Measurements from ENCODE around the gene PTPRD. TPM values are rescaled to one million over a fixed set of nuclear protein-coding genes. Genes with fewer than 3 reads are reported as not detected.
A peak's percentile ranks its signal among the peaks of the same experiment; 100 is the strongest.

The PTPRD gene
- total and polyA plus RNA-seq, 2 donors from 2014 or later = 6.4 to 78.9 TPM

DNA sequence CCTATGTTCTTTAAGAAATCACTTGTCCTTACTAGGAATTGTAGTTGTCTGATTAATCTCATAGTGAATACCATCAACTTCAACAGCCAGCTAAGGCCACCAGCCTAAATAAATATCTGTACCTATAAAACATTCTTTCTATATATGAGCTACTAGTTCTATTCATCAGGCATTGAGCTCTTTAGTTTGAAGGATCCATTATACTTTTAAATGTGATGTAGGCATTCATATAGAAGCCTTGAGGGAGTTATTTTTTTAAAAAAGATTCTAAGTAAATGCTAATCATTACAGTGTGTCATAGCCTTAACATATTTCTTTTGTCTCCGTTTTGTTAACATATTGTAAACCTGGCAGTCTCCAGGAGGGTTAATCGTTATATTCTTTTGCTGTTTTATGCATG lies 838.3 kb downstream of the PTPRD start:
- intact Hi-C loops (cut with DNase I) = no loop called here
- Histone ChIP-seq H3K4me1 (ENCODE audit: control insufficient read depth in 2 of 3, insufficient read depth in 2 of 3, low read depth in 1 of 3, low read length in 3 of 3) (peaks cover 0 to 4% (median 0%) of the 10 kb centered on the region in 3 donors), H3K27me3 (ENCODE audit: control insufficient read depth, insufficient read depth, low read length) (no peaks in the 10 kb centered on the region), H3K27ac (ENCODE audit: low read depth in 2 of 2, low read length in 2 of 2) (peak overlapping the region in 1 of 2 donors; percentile 8), H3K4me3 (ENCODE audit: low read length in 3 of 3) (no peak overlapping the region), H3K9ac (ENCODE audit: low read length in 3 of 3) (no peak overlapping the region), H3K36me3 (ENCODE audit: control insufficient read depth in 2 of 3, insufficient read depth in 3 of 3, low read length in 3 of 3) (no peaks in the 10 kb centered on the region), H3K9me3 (ENCODE audit: control insufficient read depth in 2 of 3, insufficient read depth in 1 of 3, low read length in 3 of 3) (no peaks in the 10 kb centered on the region)
- no peak for DNase-seq
- no peak for FAIRE-seq
- TF ChIP-seq, protein P1, sequence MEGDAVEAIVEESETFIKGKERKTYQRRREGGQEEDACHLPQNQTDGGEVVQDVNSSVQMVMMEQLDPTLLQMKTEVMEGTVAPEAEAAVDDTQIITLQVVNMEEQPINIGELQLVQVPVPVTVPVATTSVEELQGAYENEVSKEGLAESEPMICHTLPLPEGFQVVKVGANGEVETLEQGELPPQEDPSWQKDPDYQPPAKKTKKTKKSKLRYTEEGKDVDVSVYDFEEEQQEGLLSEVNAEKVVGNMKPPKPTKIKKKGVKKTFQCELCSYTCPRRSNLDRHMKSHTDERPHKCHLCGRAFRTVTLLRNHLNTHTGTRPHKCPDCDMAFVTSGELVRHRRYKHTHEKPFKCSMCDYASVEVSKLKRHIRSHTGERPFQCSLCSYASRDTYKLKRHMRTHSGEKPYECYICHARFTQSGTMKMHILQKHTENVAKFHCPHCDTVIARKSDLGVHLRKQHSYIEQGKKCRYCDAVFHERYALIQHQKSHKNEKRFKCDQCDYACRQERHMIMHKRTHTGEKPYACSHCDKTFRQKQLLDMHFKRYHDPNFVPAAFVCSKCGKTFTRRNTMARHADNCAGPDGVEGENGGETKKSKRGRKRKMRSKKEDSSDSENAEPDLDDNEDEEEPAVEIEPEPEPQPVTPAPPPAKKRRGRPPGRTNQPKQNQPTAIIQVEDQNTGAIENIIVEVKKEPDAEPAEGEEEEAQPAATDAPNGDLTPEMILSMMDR (IDR thresholded peaks at IDR 0.05; ENCODE audit: borderline replicate concordance, extremely low read depth, insufficient read depth) = no peak

DNA sequence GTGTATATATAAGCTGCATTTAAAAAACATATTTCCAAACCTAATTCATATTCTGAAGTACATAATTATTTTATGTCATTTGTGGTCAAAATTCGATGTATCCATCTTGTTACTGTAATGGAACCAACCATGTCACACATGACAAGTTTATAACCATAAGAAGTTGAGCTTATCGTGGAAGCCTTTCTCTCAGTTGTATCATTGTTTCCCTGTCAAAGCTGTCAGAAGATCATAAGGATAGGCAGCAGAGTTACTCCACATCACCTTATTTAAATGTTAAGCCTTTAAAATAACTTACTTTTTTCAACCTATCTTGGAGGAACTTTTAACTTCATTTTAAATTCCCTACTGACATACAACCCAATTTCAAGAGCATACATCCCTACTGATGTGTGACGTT lies 841.5 kb downstream of the PTPRD start:
- no peaks in the 10 kb centered on the region for H3K27me3 ChIP-seq (ENCODE audit: control insufficient read depth, insufficient read depth, low read length)
- TF ChIP-seq, protein P1 (IDR thresholded peaks at IDR 0.05; ENCODE audit: borderline replicate concordance, extremely low read depth, insufficient read depth) = no peak
- no peak overlapping the region for H3K9ac ChIP-seq (ENCODE audit: low read length in 3 of 3)
- no peaks in the 10 kb centered on the region for H3K36me3 ChIP-seq (ENCODE audit: control insufficient read depth in 2 of 3, insufficient read depth in 3 of 3, low read length in 3 of 3)
- FAIRE-seq (no peak), DNase-seq (no peak)
- H3K4me3 ChIP-seq (ENCODE audit: low read length in 3 of 3) = no peak overlapping the region
- no peaks in the 10 kb centered on the region for H3K9me3 ChIP-seq (ENCODE audit: control insufficient read depth in 2 of 3, insufficient read depth in 1 of 3, low read length in 3 of 3)
- H3K27ac ChIP-seq (ENCODE audit: low read depth in 2 of 2, low read length in 2 of 2) = no peak overlapping the region
- peaks cover 0 to 4% (median 0%) of the 10 kb centered on the region in 3 donors for H3K4me1 ChIP-seq (ENCODE audit: control insufficient read depth in 2 of 3, insufficient read depth in 2 of 3, low read depth in 1 of 3, low read length in 3 of 3)
- intact Hi-C loops (cut with DNase I) = no loop called here

DNA sequence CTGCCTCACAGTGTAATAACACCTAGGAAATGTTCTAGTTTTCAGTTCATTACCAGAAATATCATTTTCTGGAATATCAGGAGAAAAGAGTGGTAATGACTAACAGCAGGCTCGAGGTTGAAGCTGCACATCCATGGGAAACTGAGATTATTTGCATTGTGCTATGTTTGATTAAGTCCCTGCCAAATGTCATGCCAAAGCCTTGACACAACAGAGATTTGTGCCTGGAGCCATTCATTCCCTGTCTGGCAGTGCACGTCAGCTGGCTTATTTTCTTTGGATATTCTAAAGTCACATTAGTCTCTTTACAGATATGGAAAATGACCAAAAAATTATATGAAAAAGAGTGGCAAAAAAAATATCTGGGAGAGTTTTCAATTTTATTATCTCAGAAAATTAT lies 848.0 kb downstream of the PTPRD start:
- no peak for DNase-seq
- intact Hi-C loops (cut with DNase I) = no loop called here
- no peak overlapping the region for H3K27ac ChIP-seq (ENCODE audit: low read depth in 2 of 2, low read length in 2 of 2)
- TF ChIP-seq, protein P1 (IDR thresholded peaks at IDR 0.05; ENCODE audit: borderline replicate concordance, extremely low read depth, insufficient read depth) = no peak
- H3K4me3 ChIP-seq (ENCODE audit: low read length in 3 of 3) = no peak overlapping the region
- H3K36me3 ChIP-seq (ENCODE audit: control insufficient read depth in 2 of 3, insufficient read depth in 3 of 3, low read length in 3 of 3) = no peaks in the 10 kb centered on the region
- no peaks in the 10 kb centered on the region for H3K27me3 ChIP-seq (ENCODE audit: control insufficient read depth, insufficient read depth, low read length)
- H3K9ac ChIP-seq (ENCODE audit: low read length in 3 of 3) = no peak overlapping the region
- no peaks in the 10 kb centered on the region for H3K9me3 ChIP-seq (ENCODE audit: control insufficient read depth in 2 of 3, insufficient read depth in 1 of 3, low read length in 3 of 3)
- no peak for FAIRE-seq
- H3K4me1 ChIP-seq (ENCODE audit: control insufficient read depth in 2 of 3, insufficient read depth in 2 of 3, low read depth in 1 of 3, low read length in 3 of 3) = no peaks in the 10 kb centered on the region

DNA sequence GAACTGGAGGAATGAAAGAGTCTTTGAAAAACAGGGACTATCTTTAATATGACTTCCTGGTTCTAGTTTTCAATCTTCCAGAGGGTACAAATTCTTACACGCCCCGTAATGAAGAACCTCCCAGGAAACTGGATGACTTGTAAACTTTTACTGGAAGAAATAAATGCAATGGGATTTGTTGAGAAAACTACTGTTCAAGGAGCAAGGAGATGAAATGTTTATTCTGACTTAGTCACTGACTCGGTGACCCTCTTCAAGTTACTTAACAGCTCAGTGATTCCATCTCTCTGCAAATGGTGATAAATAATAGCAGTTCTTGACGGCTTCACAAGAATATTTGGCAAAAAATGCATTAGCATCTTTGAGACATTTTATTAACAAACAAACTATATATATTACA lies 858.6 kb downstream of the PTPRD start:
- H3K27ac ChIP-seq (ENCODE audit: low read depth in 2 of 2, low read length in 2 of 2) = peak overlapping the region in 1 of 2 donors; percentile 14
- TF ChIP-seq, protein P1 (IDR thresholded peaks at IDR 0.05; ENCODE audit: borderline replicate concordance, extremely low read depth, insufficient read depth) = no peak
- intact Hi-C loops (cut with DNase I) = no loop called here
- DNase-seq = no peak
- H3K4me1 ChIP-seq (ENCODE audit: control insufficient read depth in 2 of 3, insufficient read depth in 2 of 3, low read depth in 1 of 3, low read length in 3 of 3) = peaks cover 0 to 11% (median 0%) of the 10 kb centered on the region in 3 donors
- FAIRE-seq = peak; percentile 75
- no peaks in the 10 kb centered on the region for H3K36me3 ChIP-seq (ENCODE audit: control insufficient read depth in 2 of 3, insufficient read depth in 3 of 3, low read length in 3 of 3)
- no peak overlapping the region for H3K9ac ChIP-seq (ENCODE audit: low read length in 3 of 3)
- H3K4me3 ChIP-seq (ENCODE audit: low read length in 3 of 3) = no peak overlapping the region
- no peaks in the 10 kb centered on the region for H3K9me3 ChIP-seq (ENCODE audit: control insufficient read depth in 2 of 3, insufficient read depth in 1 of 3, low read length in 3 of 3)
- no peaks in the 10 kb centered on the region for H3K27me3 ChIP-seq (ENCODE audit: control insufficient read depth, insufficient read depth, low read length)

All from kidney (tissue), 14 donors.